GM19372 (cell line): Measurements from ENCODE around the gene CDKAL1.

Experiments used
- ATAC-seq: cut with Tn5 transposase; IDR thresholded peaks from one replicate; pipeline ENCODE4 v1.9.1; 2021; ENCODE audit warnings: mild to moderate bottlenecking, low read depth, moderate library complexity; ENCODE audit not compliant: unreplicated experiment

Gene CDKAL1

DNA sequence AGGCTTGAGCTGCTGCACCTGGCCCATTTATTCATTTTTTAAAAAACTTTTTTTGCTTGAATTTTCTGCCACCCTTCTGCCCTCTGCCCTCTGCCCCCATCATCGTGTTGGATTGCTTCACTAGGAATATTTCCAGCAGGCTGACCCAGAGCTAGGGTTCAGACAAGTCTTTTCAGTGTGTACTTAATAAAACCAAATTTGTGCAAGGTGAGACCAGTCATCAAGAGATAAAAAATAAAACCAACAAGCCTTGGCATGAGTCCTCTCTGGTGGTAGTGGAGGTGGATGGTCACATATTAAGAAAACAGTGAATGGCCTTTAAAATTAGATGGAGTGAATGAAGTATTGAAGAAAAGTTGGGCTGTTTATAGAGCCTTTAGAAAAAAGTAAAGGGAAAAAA, 239.6 kb downstream of the CDKAL1 start:
- ATAC-seq, result no peak

- no peak for ATAC-seq
Measured at GRCh38 chr6:20775981-20776380, 241.7 kb downstream of the CDKAL1 start.

DNA sequence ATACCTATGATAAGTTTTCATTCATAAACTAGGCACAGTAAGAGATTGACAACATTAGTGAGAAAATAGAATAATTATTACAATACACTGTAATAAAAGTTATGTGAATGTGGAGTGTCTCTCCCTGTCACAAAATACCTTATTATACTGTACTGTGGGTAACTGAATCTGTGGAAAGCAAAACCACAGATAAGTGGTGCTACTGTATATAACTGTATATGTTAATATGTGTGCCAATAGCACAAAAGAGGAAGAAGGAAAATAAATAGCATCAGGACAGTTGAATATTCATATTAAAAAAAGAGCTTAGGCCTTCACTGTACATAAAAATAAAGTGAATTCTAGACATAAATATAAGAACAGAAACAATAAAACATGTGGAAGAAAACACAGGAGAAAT, 243.5 kb downstream of the CDKAL1 start:
- ATAC-seq, result no peak

- ATAC-seq, result no peak
Measured at GRCh38 chr6:20778459-20778858, 244.2 kb downstream of the CDKAL1 start.

GRCh38 chr6:20778912-20779311, 244.7 kb downstream of the CDKAL1 start:
- no peak for ATAC-seq

GRCh38 chr6:20789162-20789561, 254.9 kb downstream of the CDKAL1 start:
- no peak for ATAC-seq

DNA sequence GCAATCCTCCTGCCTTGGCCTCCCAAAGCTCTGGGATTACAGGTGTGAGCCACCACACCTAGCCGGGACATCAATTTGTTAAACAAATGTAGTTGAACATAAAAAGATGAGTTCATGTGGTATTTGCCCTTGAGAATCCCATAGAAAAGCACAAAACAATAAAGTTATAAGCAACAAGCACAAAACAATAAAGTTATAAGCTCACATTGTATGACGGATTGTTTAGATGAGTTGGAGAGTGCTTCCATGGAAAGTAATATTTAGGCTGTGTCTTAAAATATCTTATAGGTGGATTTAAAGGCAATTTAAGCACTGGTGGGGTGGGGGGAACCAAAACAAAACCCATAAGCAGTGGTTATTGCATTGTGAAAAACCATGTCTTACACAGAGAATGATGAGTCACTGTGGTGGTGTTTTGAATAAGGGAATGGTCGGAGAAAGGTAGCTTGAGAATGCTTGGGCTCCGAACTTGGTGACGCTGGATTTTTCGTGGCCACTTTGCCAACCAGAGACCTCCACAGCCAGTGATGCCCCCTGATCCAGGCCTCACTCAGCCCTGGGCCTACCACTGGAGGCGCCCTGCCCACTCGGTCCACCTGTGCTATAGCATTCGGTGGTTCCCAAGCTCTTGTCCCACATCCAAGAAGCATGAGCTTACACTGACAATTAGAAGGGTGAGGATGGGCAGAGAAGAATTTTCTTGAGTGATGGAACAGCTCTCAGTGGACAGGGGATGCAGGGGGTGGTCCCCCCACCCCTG, 256.0 kb downstream of the CDKAL1 start:
- no peak for ATAC-seq

DNA sequence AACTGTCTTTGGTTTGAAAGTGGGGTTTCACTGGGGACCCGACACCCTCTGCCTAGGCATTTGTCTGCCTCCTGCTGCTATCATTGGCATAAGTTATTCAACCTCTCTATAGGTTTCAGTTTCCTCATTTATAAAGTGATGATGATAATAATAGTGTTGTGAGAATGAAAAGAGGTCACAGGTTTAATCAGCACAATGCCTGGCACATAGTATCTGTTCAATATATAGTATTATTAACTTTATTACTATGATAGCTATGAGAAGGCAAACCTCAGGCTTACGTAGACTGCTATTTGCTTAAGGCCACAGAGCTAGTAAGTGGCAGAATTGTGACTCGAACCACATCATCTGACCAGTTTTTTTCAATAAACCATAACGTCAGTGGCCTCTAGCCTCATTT, 256.8 kb downstream of the CDKAL1 start:
- no peak for ATAC-seq

GRCh38 chr6:20791944-20792343, 257.7 kb downstream of the CDKAL1 start:
- no peak for ATAC-seq

- no peak for ATAC-seq
Measured at GRCh38 chr6:20793174-20793573, 258.9 kb downstream of the CDKAL1 start.

GRCh38 chr6:20797597-20797996, 263.3 kb downstream of the CDKAL1 start:
- ATAC-seq, result no peak

GRCh38 chr6:20800229-20800628, 266.0 kb downstream of the CDKAL1 start:
- ATAC-seq, result no peak

GRCh38 chr6:20800653-20801052, 266.4 kb downstream of the CDKAL1 start:
- ATAC-seq, result no peak

- ATAC-seq, result no peak
Measured at GRCh38 chr6:20801595-20801994, 267.3 kb downstream of the CDKAL1 start.

DNA sequence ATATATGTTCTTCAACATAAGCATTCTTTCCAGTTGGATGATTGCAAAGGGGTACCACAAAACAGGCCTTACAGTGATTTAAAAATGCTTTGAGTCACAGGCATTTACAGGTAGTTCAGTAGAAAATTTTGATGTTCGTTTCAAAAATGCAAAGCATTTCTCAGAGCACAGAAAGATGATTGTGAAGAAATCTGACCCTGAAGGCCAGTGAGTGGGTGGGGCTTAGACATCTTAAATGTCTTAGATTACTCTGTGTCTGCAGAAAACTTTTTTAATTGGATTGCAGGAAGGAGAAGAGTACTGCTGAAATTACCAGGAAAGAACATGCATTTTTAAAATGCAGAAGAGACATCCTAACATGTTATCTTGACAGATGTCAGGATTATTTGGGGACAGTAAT, 268.3 kb downstream of the CDKAL1 start:
- no peak for ATAC-seq

DNA sequence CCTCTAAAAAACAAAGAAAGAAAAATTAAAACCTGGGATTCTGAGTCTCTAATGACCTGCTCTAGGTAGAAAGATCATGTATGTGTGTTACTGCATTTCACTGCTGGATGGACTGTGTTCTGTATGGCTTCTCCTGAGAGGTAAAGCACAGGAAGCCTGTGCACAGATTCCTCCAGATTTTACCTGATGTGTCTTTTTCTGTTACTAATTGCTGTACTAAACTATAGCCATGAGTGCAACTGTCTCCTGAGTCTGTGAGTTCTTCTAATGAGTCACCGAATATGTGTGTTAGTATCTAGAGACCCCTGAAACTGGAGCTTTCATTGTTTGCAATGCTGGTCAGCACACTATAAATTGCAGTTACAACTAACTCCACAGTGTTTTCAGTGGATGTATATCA, 270.8 kb downstream of the CDKAL1 start:
- ATAC-seq, result no peak

- no peak for ATAC-seq
Measured at GRCh38 chr6:20806669-20807068, 272.4 kb downstream of the CDKAL1 start.

DNA sequence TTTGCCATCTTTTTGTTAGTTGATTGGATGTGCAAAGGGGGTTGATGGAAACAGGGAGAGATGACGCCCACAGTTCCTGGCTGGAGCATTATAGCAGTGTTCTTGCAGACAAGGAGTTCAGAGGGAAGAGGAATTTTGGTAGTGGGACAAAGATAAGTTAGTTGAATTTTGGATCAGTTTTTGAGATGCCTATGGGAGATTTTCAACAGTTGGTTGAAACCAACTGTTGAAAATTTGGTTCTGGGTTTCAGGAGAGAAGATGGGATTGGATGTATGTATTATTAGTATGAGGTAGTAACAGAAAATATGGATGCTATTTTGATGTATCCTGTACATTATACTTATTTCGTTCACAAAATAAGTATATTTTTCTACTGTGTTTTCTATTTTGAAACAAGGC, 274.2 kb downstream of the CDKAL1 start:
- ATAC-seq, result no peak

GRCh38 chr6:20808924-20809323, 274.7 kb downstream of the CDKAL1 start:
- no peak for ATAC-seq

GRCh38 chr6:20810727-20811108, 276.5 kb downstream of the CDKAL1 start:
- no peak for ATAC-seq

- ATAC-seq, result no peak
Measured at GRCh38 chr6:20811109-20811761, 277.0 kb downstream of the CDKAL1 start.

DNA sequence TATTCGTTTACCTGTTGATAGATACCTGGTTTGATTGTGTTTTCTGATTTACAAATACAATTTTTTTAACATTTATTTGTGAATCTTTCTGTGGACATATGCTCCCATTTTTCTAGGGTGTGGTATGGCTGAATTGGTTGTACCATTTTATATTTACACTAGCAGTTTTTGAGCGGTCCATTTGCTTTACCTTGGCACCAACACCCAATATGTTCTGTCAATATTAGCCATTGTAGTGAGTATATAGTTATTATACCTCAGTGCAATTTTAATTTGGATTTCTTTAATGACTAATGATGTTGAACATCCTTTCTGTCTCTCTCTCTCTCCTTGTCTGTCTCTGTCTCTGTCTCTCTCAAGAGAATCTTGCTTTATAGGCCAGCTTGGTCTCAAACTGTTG, 278.5 kb downstream of the CDKAL1 start:
- no peak for ATAC-seq
